ENCODE results near the gene TRAF2. TPM values are rescaled to one million over a fixed set of nuclear protein-coding genes. Genes with fewer than 3 reads are reported as not detected.

Gene TRAF2
- polyA plus RNA-seq, 4 donors = 11.3 to 16.8 (median 12.4) TPM

- DNase-seq (ENCODE audit: low read depth in 4 of 4, low spot score in 3 of 4) = no peak
These were observed 72.2 kb downstream of the TRAF2 start for GRCh38 chr9:136958473-136958872.

- no peak for DNase-seq (ENCODE audit: low read depth in 4 of 4, low spot score in 3 of 4)
These were observed 72.9 kb downstream of the TRAF2 start for GRCh38 chr9:136958898-136959850.

GRCh38 chr9:136960212-136960937 lies 74.1 kb downstream of the TRAF2 start:
- no peak for DNase-seq (ENCODE audit: low read depth in 4 of 4, low spot score in 3 of 4)

GRCh38 chr9:136960938-136961275 lies 74.6 kb downstream of the TRAF2 start:
- DNase-seq (ENCODE audit: low read depth in 4 of 4, low spot score in 3 of 4) = no peak

GRCh38 chr9:136961279-136962065 lies 75.2 kb downstream of the TRAF2 start:
- no peak for DNase-seq (ENCODE audit: low read depth in 4 of 4, low spot score in 3 of 4)

GRCh38 chr9:136962163-136962562 lies 75.8 kb downstream of the TRAF2 start:
- no peak for DNase-seq (ENCODE audit: low read depth in 4 of 4, low spot score in 3 of 4)

- DNase-seq (ENCODE audit: low read depth in 4 of 4, low spot score in 3 of 4) = no peak
These were observed 76.5 kb downstream of the TRAF2 start for GRCh38 chr9:136962701-136963248.

- no peak for DNase-seq (ENCODE audit: low read depth in 4 of 4, low spot score in 3 of 4)
These were observed 77.0 kb downstream of the TRAF2 start for GRCh38 chr9:136963341-136963740.

GRCh38 chr9:136963751-136964150 lies 77.4 kb downstream of the TRAF2 start:
- DNase-seq (ENCODE audit: low read depth in 4 of 4, low spot score in 3 of 4) = no peak

- DNase-seq (ENCODE audit: low read depth in 4 of 4, low spot score in 3 of 4) = no peak
These were observed 77.9 kb downstream of the TRAF2 start for GRCh38 chr9:136964171-136964689.

GRCh38 chr9:136964833-136965422 lies 78.6 kb downstream of the TRAF2 start:
- no peak for DNase-seq (ENCODE audit: low read depth in 4 of 4, low spot score in 3 of 4)

- DNase-seq (ENCODE audit: low read depth in 4 of 4, low spot score in 3 of 4) = no peak
These were observed 79.6 kb downstream of the TRAF2 start for GRCh38 chr9:136965771-136966484.

- no peak for DNase-seq (ENCODE audit: low read depth in 4 of 4, low spot score in 3 of 4)
These were observed 82.2 kb downstream of the TRAF2 start for GRCh38 chr9:136968333-136969127.

- DNase-seq (ENCODE audit: low read depth in 4 of 4, low spot score in 3 of 4) = no peak
These were observed 82.8 kb downstream of the TRAF2 start for GRCh38 chr9:136969150-136969549.

- DNase-seq (ENCODE audit: low read depth in 4 of 4, low spot score in 3 of 4) = no peak
These were observed 83.5 kb downstream of the TRAF2 start for GRCh38 chr9:136969774-136970173.

GRCh38 chr9:136970361-136970760 lies 84.0 kb downstream of the TRAF2 start:
- no peak for DNase-seq (ENCODE audit: low read depth in 4 of 4, low spot score in 3 of 4)

- DNase-seq (ENCODE audit: low read depth in 4 of 4, low spot score in 3 of 4) = no peak
These were observed 85.4 kb downstream of the TRAF2 start for GRCh38 chr9:136971746-136972145.

GRCh38 chr9:136972335-136972734 lies 86.0 kb downstream of the TRAF2 start:
- no peak for DNase-seq (ENCODE audit: low read depth in 4 of 4, low spot score in 3 of 4)

- DNase-seq (ENCODE audit: low read depth in 4 of 4, low spot score in 3 of 4) = no peak
These were observed 86.4 kb downstream of the TRAF2 start for GRCh38 chr9:136972743-136973142.

Measured in right renal pelvis (tissue), 4 donors.